IMR-90 (cell line): ENCODE results near the gene THAP9. TPM values are rescaled to one million over a fixed set of nuclear protein-coding genes. Genes with fewer than 3 reads are reported as not detected.
A peak's percentile ranks its signal among the peaks of the same experiment; 100 is the strongest.

Experiments
- ATAC-seq: fragments of 200-7000 bp; cut with Tn5 transposase; 2 replicates; pipeline ENCODE4 v1.9.1; 2020; ENCODE audit warnings: low read depth, mild to moderate bottlenecking, moderate library complexity
- BruUV-seq: library from RNA; stranded (reverse); fragments of 400-500 nt; replicated peaks from 2 replicates; lab custom pipeline; 2021; lab: Mats Ljungman, UMichigan
- CTCF ChIA-PET: fragments of 300-600 bp; formaldehyde crosslinking; extraction: SDS; loops from one replicate; lab custom pipeline; 2021; ENCODE audit warnings: antibody characterized with exemption; lab: Yijun Ruan, JAX
- POLR2A ChIA-PET: fragments of 300-600 bp; sonication (Branson Sonifier 250); formaldehyde crosslinking; loops from one replicate; lab custom pipeline; 2022; ENCODE audit warnings: antibody characterized with exemption; ENCODE audit not compliant: unreplicated experiment; lab: Charles Lee
- DNase-seq: peaks from one replicate; pipeline ENCODE4 v3.0.0; 2013
- H2AFZ ChIP-seq: replicated peaks from 2 replicates; pipeline ENCODE3; 2013; ENCODE audit warnings: low read length, mild to moderate bottlenecking; ENCODE audit not compliant: poor library complexity
- H2AK5ac ChIP-seq: 2 replicates; pipeline ENCODE4 v1.6.1; 2013; ENCODE audit warnings: low read depth, low read length, inconsistent platforms
- H2AK9ac ChIP-seq: replicated peaks from 2 replicates; pipeline ENCODE3; 2013; ENCODE audit warnings: mild to moderate bottlenecking, low read depth, low read length, moderate library complexity; ENCODE audit not compliant: poor library complexity
- H2BK120ac ChIP-seq: 2 replicates; pipeline ENCODE4 v1.6.1; 2013; ENCODE audit warnings: low read depth, low read length, inconsistent platforms
- H2BK15ac ChIP-seq: 3 replicates; pipeline ENCODE4 v1.6.1; 2013; ENCODE audit warnings: low read depth, low read length, inconsistent platforms
- H2BK20ac ChIP-seq: 2 replicates; pipeline ENCODE4 v1.6.1; 2013; ENCODE audit warnings: low read depth, mild to moderate bottlenecking, inconsistent platforms, low read length, moderate library complexity
- H2BK5ac ChIP-seq: 2 replicates; pipeline ENCODE4 v1.6.1; 2013; ENCODE audit warnings: mild to moderate bottlenecking, low read depth, low read length, inconsistent platforms; ENCODE audit not compliant: poor library complexity, severe bottlenecking
- H3K14ac ChIP-seq: replicated peaks from 2 replicates; pipeline ENCODE4 v1.6.1; 2013; ENCODE audit warnings: low read depth, low read length, inconsistent platforms
- H3K18ac ChIP-seq: 2 replicates; pipeline ENCODE4 v1.6.1; 2013; ENCODE audit warnings: low read depth, low read length, control low read depth
- H3K23ac ChIP-seq: 2 replicates; pipeline ENCODE4 v1.6.1; 2013; ENCODE audit warnings: low read depth, low read length, inconsistent platforms
- H3K27ac ChIP-seq: 2 replicates; pipeline ENCODE4 v1.5.1; 2013; ENCODE audit warnings: mild to moderate bottlenecking, control low read depth, low read length; ENCODE audit not compliant: insufficient read depth
- H3K27me3 ChIP-seq: 2 replicates; pipeline ENCODE4 v1.6.1; 2013; ENCODE audit warnings: low read length; ENCODE audit not compliant: control insufficient read depth, insufficient read depth
- H3K36me3 ChIP-seq: 2 replicates; pipeline ENCODE4 v1.6.1; 2013; ENCODE audit warnings: low read length, mixed read lengths; ENCODE audit not compliant: control insufficient read depth, insufficient read depth
- H3K4ac ChIP-seq: 2 replicates; pipeline ENCODE4 v1.6.1; 2013; ENCODE audit warnings: low read depth, low read length, inconsistent platforms
- H3K4me1 ChIP-seq: 2 replicates; pipeline ENCODE4 v1.6.1; 2013; ENCODE audit warnings: low read length, mixed read lengths; ENCODE audit not compliant: control insufficient read depth, insufficient read depth
- H3K4me2 ChIP-seq: 2 replicates; pipeline ENCODE4 v1.6.1; 2013; ENCODE audit warnings: low read depth, mild to moderate bottlenecking, control low read depth, low read length, moderate library complexity
- H3K4me3 ChIP-seq: 2 replicates; pipeline ENCODE4 v1.5.1; 2013; ENCODE audit warnings: low read depth, mild to moderate bottlenecking, control low read depth, low read length, moderate library complexity; ENCODE audit not compliant: insufficient read depth
- H3K56ac ChIP-seq: 2 replicates; pipeline ENCODE4 v1.6.1; 2013; ENCODE audit warnings: low read length, inconsistent platforms; ENCODE audit not compliant: insufficient read depth; ENCODE audit errors: extremely low read depth
- H3K79me1 ChIP-seq, 2 experiments: 2 replicates each; pipeline ENCODE4 v1.6.1; 2013; ENCODE audit warnings: low read length in 2 of 2, inconsistent platforms in 1 of 2, low read depth in 1 of 2
- H3K9ac ChIP-seq: 2 replicates; pipeline ENCODE4 v1.6.1; 2013; ENCODE audit warnings: low read depth, low read length, control low read depth
- H3K9me1 ChIP-seq: 2 replicates; pipeline ENCODE4 v1.6.1; 2013; ENCODE audit warnings: low read length, inconsistent platforms; ENCODE audit not compliant: insufficient read depth
- H3K9me3 ChIP-seq: 2 replicates; pipeline ENCODE4 v1.6.1; 2013; ENCODE audit warnings: low read length; ENCODE audit not compliant: control insufficient read depth, insufficient read depth
- H4K20me1 ChIP-seq: 2 replicates; pipeline ENCODE4 v1.6.1; 2013; ENCODE audit warnings: low read length, inconsistent platforms; ENCODE audit not compliant: insufficient read depth
- H4K5ac ChIP-seq: 2 replicates; pipeline ENCODE4 v1.6.1; 2013; ENCODE audit warnings: mild to moderate bottlenecking, low read depth, low read length, control low read depth
- H4K8ac ChIP-seq, 2 experiments: 2 replicates each; pipeline ENCODE4 v1.6.1; 2013; ENCODE audit warnings: low read depth in 2 of 2, low read length in 2 of 2, control low read depth in 1 of 2, inconsistent platforms in 1 of 2
- H4K91ac ChIP-seq: 2 replicates; pipeline ENCODE4 v1.6.1; 2013; ENCODE audit warnings: low read depth, low read length, inconsistent platforms; ENCODE audit not compliant: insufficient read depth
- CEBPB ChIP-seq: IDR thresholded peaks from 2 replicates; pipeline ENCODE4 v1.6.1; 2012; ENCODE audit warnings: low read depth, low read length, improper control_type of control experiment
- FOS ChIP-seq: fragments of 150-350 bp; IDR thresholded peaks from 2 replicates; pipeline ENCODE4 v1.6.1; 2016; ENCODE audit warnings: low read depth, low read length
- MAZ ChIP-seq: IDR thresholded peaks from 2 replicates; pipeline ENCODE4 v1.6.1; 2012; ENCODE audit warnings: low read depth, mild to moderate bottlenecking, low read length, improper control_type of control experiment, moderate library complexity, borderline replicate concordance
- NFE2L2 ChIP-seq: fragments of 150-350 bp; IDR thresholded peaks from 2 replicates; pipeline ENCODE4 v1.6.1; 2016; ENCODE audit warnings: low read depth, mild to moderate bottlenecking, low read length
- RAD21 ChIP-seq: IDR thresholded peaks from 2 replicates; pipeline ENCODE4 v1.6.1; 2012; ENCODE audit warnings: low read length, improper control_type of control experiment
- RCOR1 ChIP-seq: IDR thresholded peaks from 2 replicates; pipeline ENCODE4 v1.6.1; 2012; ENCODE audit warnings: mild to moderate bottlenecking, low read length, improper control_type of control experiment; ENCODE audit not compliant: insufficient replicate concordance
- RFX5 ChIP-seq: IDR thresholded peaks from 2 replicates; pipeline ENCODE4 v1.8.0; 2012; ENCODE audit warnings: low read depth, mild to moderate bottlenecking, low read length, moderate library complexity
- SMC3 ChIP-seq: fragments of 150-350 bp; IDR thresholded peaks from 2 replicates; pipeline ENCODE4 v1.6.1; 2016; ENCODE audit warnings: low read depth, mild to moderate bottlenecking, antibody characterized with exemption, low read length, moderate library complexity
- WGBS, 2 experiments: methylation state at CpG; one replicate each; pipeline versions ENCODE4 v1.1.5 to v1.1.7; 2013; ENCODE audit warnings: missing lambda C conversion rate in 2 of 2; ENCODE audit not compliant: insufficient read length in 1 of 2; ENCODE audit errors: extremely low coverage in 2 of 2; 5-methylcytosine and 5-hydroxymethylcytosine counted together
- dilution Hi-C: fragments of 300-500 bp; cut with HindIII; formaldehyde crosslinking; loops from one replicate; pipeline ENCODE4 v1.14.3; 2018; ENCODE audit warnings: low sequenced_read_pairs; ENCODE audit not compliant: unreplicated experiment
- in situ Hi-C: fragments of 300-500 bp; cut with MboI; formaldehyde crosslinking; loops from 3 replicates; pipeline ENCODE4 v1.14.3; 2019; ENCODE audit warnings: low sequenced_read_pairs, inconsistent platforms, mixed read lengths
- intact Hi-C: fragments of 100-400 bp; cut with micrococcal nuclease; formaldehyde crosslinking; loops from 2 replicates; pipeline ENCODE4 v1.10.0; 2022
- polyA plus RNA-seq, 3 experiments: library from polyadenylated mRNA; depleted of rRNA; stranded (reverse); fragments of >200 nt; gene quantifications; 2 replicates each; pipeline ENCODE4 v1.2.3, GENCODE V29; 2012; ENCODE audit warnings: low replicate concordance in 1 of 3
- total RNA-seq: library from RNA; depleted of rRNA; stranded (reverse); fragments of >200 nt; gene quantifications from 2 replicates; pipeline ENCODE4 v1.2.3, GENCODE V29; 2012
- TF ChIP-seq, protein P1 (sequence below): fragments of 150-350 bp; IDR thresholded peaks from 2 replicates; pipeline ENCODE4 v1.6.1; 2016; ENCODE audit warnings: low read depth, mild to moderate bottlenecking, low read length, moderate library complexity, borderline replicate concordance
- TF ChIP-seq, protein P2 (sequence below): conservative IDR thresholded peaks from 2 replicates; pipeline ENCODE4 v1.5.1; 2012; ENCODE audit warnings: mild to moderate bottlenecking, low read depth, low read length, improper control_type of control experiment

THAP9 gene
- total and polyA plus RNA-seq, 2 of the 4 experiments (the other 2 are of a cell fraction), result 0.86 to 2.9 TPM

DNA sequence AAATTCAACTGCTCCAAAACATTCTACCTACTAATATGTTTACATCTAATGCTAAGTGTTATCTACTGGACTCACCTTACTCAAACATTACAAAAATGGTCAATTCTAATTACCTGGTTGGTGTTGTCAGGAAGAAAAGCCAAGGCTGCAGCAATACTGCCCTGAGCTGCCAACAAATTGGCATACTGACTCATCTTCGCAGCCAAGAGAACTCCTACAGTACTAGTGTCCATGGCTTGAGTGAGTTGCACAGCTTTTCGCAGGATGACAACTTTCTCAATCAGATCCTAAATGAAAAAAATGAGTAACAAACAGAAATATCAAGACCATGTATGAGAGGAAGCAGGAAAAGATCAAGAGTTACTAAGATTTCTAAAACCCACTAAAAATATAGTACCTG lies 49.2 kb upstream of the THAP9 start (continued):
- no peak for TF ChIP-seq CEBPB

DNA sequence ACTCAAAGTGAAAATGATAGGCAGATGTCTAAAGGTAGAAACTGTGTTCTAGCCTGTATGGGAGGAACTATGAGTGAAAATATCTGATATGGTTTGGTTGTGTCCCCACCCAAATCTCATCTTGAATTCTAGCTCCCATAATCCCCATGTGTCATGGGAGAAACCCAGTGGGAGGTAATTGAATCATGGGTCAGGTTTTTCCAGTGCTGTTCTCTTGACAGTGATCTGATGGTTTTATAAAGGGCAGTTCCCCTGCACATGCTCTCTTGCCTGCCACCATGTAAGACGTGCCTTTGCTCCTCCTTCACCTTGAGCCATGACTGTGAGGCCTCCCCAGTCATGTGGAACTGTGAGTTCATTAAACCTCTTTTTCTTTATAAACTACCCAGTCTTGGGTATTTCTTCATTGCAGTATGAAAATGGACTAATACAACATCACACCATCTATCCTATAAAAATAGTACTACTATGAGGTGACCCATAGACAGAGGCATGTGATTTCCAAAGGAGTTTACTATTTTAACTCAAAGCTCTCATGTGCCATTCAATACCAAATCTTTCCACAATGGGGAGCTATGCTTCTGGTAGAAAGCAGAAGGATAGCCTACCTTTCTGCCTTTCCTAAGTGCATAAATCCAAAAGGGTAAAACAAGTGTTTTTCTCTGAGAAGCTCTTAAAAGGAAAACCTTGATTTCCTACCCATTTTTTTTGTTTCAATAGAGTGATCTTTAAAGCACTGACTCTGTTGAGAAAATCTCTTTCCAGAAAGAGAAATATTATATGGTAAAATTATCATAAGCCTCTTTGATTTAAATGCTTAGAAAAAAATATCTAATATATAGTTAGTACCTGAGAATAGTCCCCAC lies 48.4 kb upstream of the THAP9 start:
- BruUV-seq, result no TSS peak
- Histone ChIP-seq H3K9ac (no peak overlapping the region), H2AFZ (no peak overlapping the region), H3K36me3 (peaks cover 61% of the 10 kb centered on the region), H4K20me1 (peaks cover 12% of the 10 kb centered on the region; the same call in 1 of the 2 replicates), H2BK20ac (no peak overlapping the region), H3K79me1 (peaks cover 18 to 29% of the 10 kb centered on the region in 2 experiments), H2BK120ac (no peak overlapping the region), H2AK5ac (no peak overlapping the region), H2AK9ac (no peak overlapping the region), H3K4ac (no peak overlapping the region), H3K9me3 (no peaks in the 10 kb centered on the region), H3K56ac (no peak overlapping the region), H3K9me1 (no peaks in the 10 kb centered on the region), H3K4me1 (no peaks in the 10 kb centered on the region), H3K27me3 (no peaks in the 10 kb centered on the region), H3K14ac (no peak overlapping the region), H3K4me2 (no peak overlapping the region), H2BK15ac (no peak overlapping the region), H2BK5ac (no peak overlapping the region), H4K5ac (no peak overlapping the region), H4K8ac (no peak overlapping the region), H3K23ac (no peak overlapping the region), H3K27ac (no peak overlapping the region), H3K4me3 (no peak overlapping the region), H4K91ac (no peak overlapping the region), H3K18ac (no peak overlapping the region)
- in situ Hi-C loops (no loop called here), dilution Hi-C loops (no loop called here), intact Hi-C loops (loop anchor here (10.0 kb wide), 1 partner anchor 433 kb away; the partner anchor contains the start of gene COQ2)
- CTCF ChIA-PET, result interaction anchor here (0.7 to 1.4 kb wide), 4 partner anchors 10 to 418 kb away, joined by 3 to 4 read pairs (median 3); no protein-coding TSS in a partner anchor
- ATAC-seq, result peak; percentile 51; the same call in 1 of the 2 replicates
- TF ChIP-seq CEBPB (no peak), RFX5 (no peak), NFE2L2 (no peak), MAZ (no peak), SMC3 (no peak), RCOR1 (no peak), FOS (no peak), RAD21 (peak; percentile 42)
- TF ChIP-seq, protein P1, sequence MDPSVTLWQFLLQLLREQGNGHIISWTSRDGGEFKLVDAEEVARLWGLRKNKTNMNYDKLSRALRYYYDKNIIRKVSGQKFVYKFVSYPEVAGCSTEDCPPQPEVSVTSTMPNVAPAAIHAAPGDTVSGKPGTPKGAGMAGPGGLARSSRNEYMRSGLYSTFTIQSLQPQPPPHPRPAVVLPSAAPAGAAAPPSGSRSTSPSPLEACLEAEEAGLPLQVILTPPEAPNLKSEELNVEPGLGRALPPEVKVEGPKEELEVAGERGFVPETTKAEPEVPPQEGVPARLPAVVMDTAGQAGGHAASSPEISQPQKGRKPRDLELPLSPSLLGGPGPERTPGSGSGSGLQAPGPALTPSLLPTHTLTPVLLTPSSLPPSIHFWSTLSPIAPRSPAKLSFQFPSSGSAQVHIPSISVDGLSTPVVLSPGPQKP, result no peak
- TF ChIP-seq, protein P2, sequence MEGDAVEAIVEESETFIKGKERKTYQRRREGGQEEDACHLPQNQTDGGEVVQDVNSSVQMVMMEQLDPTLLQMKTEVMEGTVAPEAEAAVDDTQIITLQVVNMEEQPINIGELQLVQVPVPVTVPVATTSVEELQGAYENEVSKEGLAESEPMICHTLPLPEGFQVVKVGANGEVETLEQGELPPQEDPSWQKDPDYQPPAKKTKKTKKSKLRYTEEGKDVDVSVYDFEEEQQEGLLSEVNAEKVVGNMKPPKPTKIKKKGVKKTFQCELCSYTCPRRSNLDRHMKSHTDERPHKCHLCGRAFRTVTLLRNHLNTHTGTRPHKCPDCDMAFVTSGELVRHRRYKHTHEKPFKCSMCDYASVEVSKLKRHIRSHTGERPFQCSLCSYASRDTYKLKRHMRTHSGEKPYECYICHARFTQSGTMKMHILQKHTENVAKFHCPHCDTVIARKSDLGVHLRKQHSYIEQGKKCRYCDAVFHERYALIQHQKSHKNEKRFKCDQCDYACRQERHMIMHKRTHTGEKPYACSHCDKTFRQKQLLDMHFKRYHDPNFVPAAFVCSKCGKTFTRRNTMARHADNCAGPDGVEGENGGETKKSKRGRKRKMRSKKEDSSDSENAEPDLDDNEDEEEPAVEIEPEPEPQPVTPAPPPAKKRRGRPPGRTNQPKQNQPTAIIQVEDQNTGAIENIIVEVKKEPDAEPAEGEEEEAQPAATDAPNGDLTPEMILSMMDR, result peak; percentile 43
- peak; percentile 49 for DNase-seq
- WGBS, 2 experiments, result no CpG with 5 or more reads among the region's 1 CpG
- POLR2A ChIA-PET, result no interaction called here
